ENCODE results near the gene MSH3.

MSH3 gene

GRCh38 chr5:80796846-80797245 is 142.4 kb downstream of the MSH3 start:
- no peak for DNase-seq
- Histone ChIP-seq H3K27me3 (replicated peaks; ENCODE audit: control insufficient read depth, insufficient read depth, low read length, poor library complexity, severe bottlenecking) (no peaks in the 10 kb centered on the region), H3K4me1 (ENCODE audit: control insufficient read depth, insufficient read depth, low read length, poor library complexity, severe bottlenecking) (no peaks in the 10 kb centered on the region), H3K36me3 (ENCODE audit: control insufficient read depth, insufficient read depth, low read length) (peaks cover 20% of the 10 kb centered on the region), H3K27ac (ENCODE audit: insufficient read depth, low read length, poor library complexity, severe bottlenecking) (no peak overlapping the region), H3K9me3 (ENCODE audit: control insufficient read depth, low read length) (no peaks in the 10 kb centered on the region), H3K4me3 (ENCODE audit: insufficient read depth, low read depth, low read length, poor library complexity, severe bottlenecking) (no peak overlapping the region)

GRCh38 chr5:80797428-80798024 is 143.1 kb downstream of the MSH3 start:
- Histone ChIP-seq H3K9me3 (ENCODE audit: control insufficient read depth, low read length) (no peaks in the 10 kb centered on the region), H3K27ac (ENCODE audit: insufficient read depth, low read length, poor library complexity, severe bottlenecking) (no peak overlapping the region), H3K27me3 (replicated peaks; ENCODE audit: control insufficient read depth, insufficient read depth, low read length, poor library complexity, severe bottlenecking) (no peaks in the 10 kb centered on the region), H3K4me1 (ENCODE audit: control insufficient read depth, insufficient read depth, low read length, poor library complexity, severe bottlenecking) (no peaks in the 10 kb centered on the region), H3K4me3 (ENCODE audit: insufficient read depth, low read depth, low read length, poor library complexity, severe bottlenecking) (no peak overlapping the region), H3K36me3 (ENCODE audit: control insufficient read depth, insufficient read depth, low read length) (peaks cover 20% of the 10 kb centered on the region)
- DNase-seq: no peak

- no peak for DNase-seq
- no peak overlapping the region for H3K27ac ChIP-seq (ENCODE audit: insufficient read depth, low read length, poor library complexity, severe bottlenecking)
- H3K9me3 ChIP-seq (ENCODE audit: control insufficient read depth, low read length): no peaks in the 10 kb centered on the region
- no peaks in the 10 kb centered on the region for H3K4me1 ChIP-seq (ENCODE audit: control insufficient read depth, insufficient read depth, low read length, poor library complexity, severe bottlenecking)
- peaks cover 15% of the 10 kb centered on the region for H3K36me3 ChIP-seq (ENCODE audit: control insufficient read depth, insufficient read depth, low read length)
- no peak overlapping the region for H3K4me3 ChIP-seq (ENCODE audit: insufficient read depth, low read depth, low read length, poor library complexity, severe bottlenecking)
- H3K27me3 ChIP-seq (replicated peaks; ENCODE audit: control insufficient read depth, insufficient read depth, low read length, poor library complexity, severe bottlenecking): no peaks in the 10 kb centered on the region
Observed at GRCh38 chr5:80798166-80798565, 143.7 kb downstream of the MSH3 start.

DNA sequence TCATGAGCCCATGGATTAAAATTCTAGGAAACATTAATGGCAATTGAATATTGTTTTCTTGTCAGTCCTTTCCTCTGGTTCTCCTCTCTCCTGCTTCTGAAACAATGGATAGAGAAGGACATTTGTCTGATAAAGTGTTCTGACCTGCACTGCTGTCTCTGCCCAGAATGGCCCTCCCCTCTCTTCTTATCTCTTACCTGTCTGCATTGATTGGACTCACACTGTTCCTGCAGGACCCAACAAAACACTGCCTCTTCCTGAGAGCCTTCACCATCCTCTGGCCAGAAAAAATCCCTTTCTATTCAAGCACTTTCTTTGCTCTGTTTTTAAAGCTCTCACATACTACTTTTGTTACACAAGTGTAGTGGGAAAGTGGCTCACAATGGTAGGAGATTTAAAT is 144.2 kb downstream of the MSH3 start:
- no peak overlapping the region for H3K4me3 ChIP-seq (ENCODE audit: insufficient read depth, low read depth, low read length, poor library complexity, severe bottlenecking)
- no peak for DNase-seq
- no peaks in the 10 kb centered on the region for H3K9me3 ChIP-seq (ENCODE audit: control insufficient read depth, low read length)
- no peaks in the 10 kb centered on the region for H3K27me3 ChIP-seq (replicated peaks; ENCODE audit: control insufficient read depth, insufficient read depth, low read length, poor library complexity, severe bottlenecking)
- H3K4me1 ChIP-seq (ENCODE audit: control insufficient read depth, insufficient read depth, low read length, poor library complexity, severe bottlenecking): no peaks in the 10 kb centered on the region
- no peak overlapping the region for H3K27ac ChIP-seq (ENCODE audit: insufficient read depth, low read length, poor library complexity, severe bottlenecking)
- H3K36me3 ChIP-seq (ENCODE audit: control insufficient read depth, insufficient read depth, low read length): peaks cover 10% of the 10 kb centered on the region

GRCh38 chr5:80799041-80799440 is 144.6 kb downstream of the MSH3 start:
- Histone ChIP-seq H3K36me3 (ENCODE audit: control insufficient read depth, insufficient read depth, low read length) (peaks cover 6% of the 10 kb centered on the region), H3K27ac (ENCODE audit: insufficient read depth, low read length, poor library complexity, severe bottlenecking) (no peak overlapping the region), H3K9me3 (ENCODE audit: control insufficient read depth, low read length) (no peaks in the 10 kb centered on the region), H3K27me3 (replicated peaks; ENCODE audit: control insufficient read depth, insufficient read depth, low read length, poor library complexity, severe bottlenecking) (no peaks in the 10 kb centered on the region), H3K4me1 (ENCODE audit: control insufficient read depth, insufficient read depth, low read length, poor library complexity, severe bottlenecking) (no peaks in the 10 kb centered on the region), H3K4me3 (ENCODE audit: insufficient read depth, low read depth, low read length, poor library complexity, severe bottlenecking) (no peak overlapping the region)
- DNase-seq: no peak

- no peak overlapping the region for H3K4me3 ChIP-seq (ENCODE audit: insufficient read depth, low read depth, low read length, poor library complexity, severe bottlenecking)
- H3K27ac ChIP-seq (ENCODE audit: insufficient read depth, low read length, poor library complexity, severe bottlenecking): no peak overlapping the region
- H3K27me3 ChIP-seq (replicated peaks; ENCODE audit: control insufficient read depth, insufficient read depth, low read length, poor library complexity, severe bottlenecking): no peaks in the 10 kb centered on the region
- peaks cover 4% of the 10 kb centered on the region for H3K36me3 ChIP-seq (ENCODE audit: control insufficient read depth, insufficient read depth, low read length)
- no peaks in the 10 kb centered on the region for H3K4me1 ChIP-seq (ENCODE audit: control insufficient read depth, insufficient read depth, low read length, poor library complexity, severe bottlenecking)
- H3K9me3 ChIP-seq (ENCODE audit: control insufficient read depth, low read length): no peaks in the 10 kb centered on the region
- DNase-seq: no peak
Observed at GRCh38 chr5:80799573-80799972, 145.1 kb downstream of the MSH3 start.

- no peaks in the 10 kb centered on the region for H3K27me3 ChIP-seq (replicated peaks; ENCODE audit: control insufficient read depth, insufficient read depth, low read length, poor library complexity, severe bottlenecking)
- H3K27ac ChIP-seq (ENCODE audit: insufficient read depth, low read length, poor library complexity, severe bottlenecking): no peak overlapping the region
- no peaks in the 10 kb centered on the region for H3K4me1 ChIP-seq (ENCODE audit: control insufficient read depth, insufficient read depth, low read length, poor library complexity, severe bottlenecking)
- DNase-seq: no peak
- no peaks in the 10 kb centered on the region for H3K9me3 ChIP-seq (ENCODE audit: control insufficient read depth, low read length)
- H3K4me3 ChIP-seq (ENCODE audit: insufficient read depth, low read depth, low read length, poor library complexity, severe bottlenecking): no peak overlapping the region
- H3K36me3 ChIP-seq (ENCODE audit: control insufficient read depth, insufficient read depth, low read length): peaks cover 3% of the 10 kb centered on the region
Observed at GRCh38 chr5:80804332-80804731, 149.9 kb downstream of the MSH3 start.

- H3K4me3 ChIP-seq (ENCODE audit: insufficient read depth, low read depth, low read length, poor library complexity, severe bottlenecking): no peak overlapping the region
- H3K27me3 ChIP-seq (replicated peaks; ENCODE audit: control insufficient read depth, insufficient read depth, low read length, poor library complexity, severe bottlenecking): no peaks in the 10 kb centered on the region
- H3K27ac ChIP-seq (ENCODE audit: insufficient read depth, low read length, poor library complexity, severe bottlenecking): no peak overlapping the region
- H3K36me3 ChIP-seq (ENCODE audit: control insufficient read depth, insufficient read depth, low read length): peaks cover 3% of the 10 kb centered on the region
- no peaks in the 10 kb centered on the region for H3K4me1 ChIP-seq (ENCODE audit: control insufficient read depth, insufficient read depth, low read length, poor library complexity, severe bottlenecking)
- H3K9me3 ChIP-seq (ENCODE audit: control insufficient read depth, low read length): no peaks in the 10 kb centered on the region
- no peak for DNase-seq
Observed at GRCh38 chr5:80805038-80805437, 150.6 kb downstream of the MSH3 start.

GRCh38 chr5:80806929-80807328 is 152.5 kb downstream of the MSH3 start:
- DNase-seq: no peak
- H3K4me1 ChIP-seq (ENCODE audit: control insufficient read depth, insufficient read depth, low read length, poor library complexity, severe bottlenecking): no peaks in the 10 kb centered on the region
- H3K4me3 ChIP-seq (ENCODE audit: insufficient read depth, low read depth, low read length, poor library complexity, severe bottlenecking): no peak overlapping the region
- H3K27ac ChIP-seq (ENCODE audit: insufficient read depth, low read length, poor library complexity, severe bottlenecking): no peak overlapping the region
- H3K9me3 ChIP-seq (ENCODE audit: control insufficient read depth, low read length): no peaks in the 10 kb centered on the region
- H3K36me3 ChIP-seq (ENCODE audit: control insufficient read depth, insufficient read depth, low read length): peaks cover 3% of the 10 kb centered on the region
- no peaks in the 10 kb centered on the region for H3K27me3 ChIP-seq (replicated peaks; ENCODE audit: control insufficient read depth, insufficient read depth, low read length, poor library complexity, severe bottlenecking)

DNA sequence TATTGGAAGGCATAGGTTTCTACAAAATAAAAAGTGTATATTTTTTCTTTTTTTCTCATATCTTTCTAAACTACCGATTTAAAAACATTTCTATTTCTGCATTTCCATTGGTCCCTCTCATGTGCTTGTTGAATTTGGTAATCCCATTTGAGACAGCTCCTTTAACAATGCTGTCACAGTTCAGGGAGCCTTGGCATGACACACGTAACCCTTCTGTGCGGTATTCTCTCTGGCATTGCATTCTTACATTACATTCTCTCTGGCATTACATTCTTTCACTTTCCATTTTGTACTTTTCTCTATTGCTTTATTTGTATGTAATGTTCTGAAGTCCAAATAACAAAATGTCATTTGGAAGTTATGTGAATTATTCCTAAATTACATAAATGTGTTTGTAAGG is 155.0 kb downstream of the MSH3 start:
- DNase-seq: no peak

More for the DNA sequence above, 155.0 kb downstream of the MSH3 start:
- Histone ChIP-seq H3K27ac (ENCODE audit: insufficient read depth, low read length, poor library complexity, severe bottlenecking) (no peak overlapping the region), H3K9me3 (ENCODE audit: control insufficient read depth, low read length) (no peaks in the 10 kb centered on the region), H3K4me1 (ENCODE audit: control insufficient read depth, insufficient read depth, low read length, poor library complexity, severe bottlenecking) (no peaks in the 10 kb centered on the region), H3K4me3 (ENCODE audit: insufficient read depth, low read depth, low read length, poor library complexity, severe bottlenecking) (no peak overlapping the region), H3K36me3 (ENCODE audit: control insufficient read depth, insufficient read depth, low read length) (peaks cover 11% of the 10 kb centered on the region), H3K27me3 (replicated peaks; ENCODE audit: control insufficient read depth, insufficient read depth, low read length, poor library complexity, severe bottlenecking) (no peaks in the 10 kb centered on the region)
